GM18519 (cell line): ENCODE data around the gene CCDC186.

Experiments used
- ATAC-seq: cut with Tn5 transposase; IDR thresholded peaks from one replicate; pipeline ENCODE4 v1.9.1; 2021; ENCODE audit warnings: mild to moderate bottlenecking, moderate library complexity; ENCODE audit not compliant: unreplicated experiment, low FRiP score

Gene CCDC186

GRCh38 chr10:114073395-114074186, 100.4 kb downstream of the CCDC186 start:
- no peak for ATAC-seq

DNA sequence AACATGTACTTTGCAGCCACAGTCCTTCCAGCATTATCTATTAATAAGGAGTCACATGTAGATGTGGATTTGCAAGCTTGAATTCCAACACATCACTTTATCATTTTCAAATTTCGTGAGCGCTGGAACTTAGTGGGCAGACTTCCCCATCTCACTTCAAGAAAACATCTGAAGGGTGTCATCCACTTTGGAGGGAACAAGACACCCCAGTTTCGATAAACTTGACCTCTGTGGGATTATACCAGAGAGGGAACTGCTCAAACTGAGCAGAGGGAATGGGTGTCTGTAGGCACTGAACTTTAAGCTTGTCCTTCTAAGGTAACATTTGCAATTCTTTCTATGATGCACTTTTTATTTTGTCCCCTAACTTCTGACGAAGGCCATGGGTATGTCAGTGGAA, 102.8 kb downstream of the CCDC186 start:
- no peak for ATAC-seq
